K562 (cell line): ENCODE data around the gene R3HDM1. TPM values are rescaled to one million over a fixed set of nuclear protein-coding genes. Genes with fewer than 3 reads are reported as not detected.

Source experiments
- ATAC-seq: fragments of 200-7000 bp; cut with Tn5 transposase; 3 replicates; pipeline ENCODE4 v1.9.1; 2020; ENCODE audit warnings: moderate library complexity
- BruUV-seq: library from RNA; stranded (reverse); fragments of 400-500 nt; replicated peaks from 2 replicates; lab custom pipeline; 2021; lab: Mats Ljungman, UMichigan
- CTCF ChIA-PET: fragments of 300-600 bp; formaldehyde crosslinking; extraction: SDS; loops from one replicate; lab custom pipeline; 2021; ENCODE audit warnings: low intra/inter-chr PET ratio; lab: Yijun Ruan, JAX
- POLR2A ChIA-PET: fragments of 300-600, 350-650 bp; sonication (Branson Sonifier 250); formaldehyde crosslinking; extraction: SDS; loops from one replicate; lab custom pipeline; 2021; ENCODE audit warnings: antibody characterized with exemption, inconsistent platforms; lab: Yijun Ruan, JAX
- DNase-seq, 4 experiments: peaks; one replicate each; pipeline versions ENCODE4 v3.0.0 to v3.0.0-alpha.2; 2011 to 2018; ENCODE audit warnings: low spot score in 3 of 4, mixed read lengths in 3 of 4; ENCODE audit errors: extremely low read depth in 1 of 4
- FAIRE-seq: peaks from 2 replicates; lab custom pipeline; 2011; peaks lifted over from hg19 to GRCh38; lab: Jason Lieb, UNC
- H2AFZ ChIP-seq: 2 replicates; pipeline ENCODE4 v1.6.0; 2011; ENCODE audit warnings: low read depth, low read length, control low read depth, inconsistent platforms
- H3K27ac ChIP-seq: fragments of 200-600 bp; 3 replicates; pipeline ENCODE4 v1.8.0; 2011; ENCODE audit warnings: low read depth, mild to moderate bottlenecking, control low read depth, inconsistent platforms, low read length, moderate library complexity, mixed read lengths; ENCODE audit errors: extremely low read depth
- H3K27me3 ChIP-seq, 2 experiments: fragments of 300-600 bp in 1 of 2; 2 replicates in 1 of 2; 3 replicates in 1 of 2; pipeline versions ENCODE4 v1.6.0 to v1.8.0; 2011; ENCODE audit warnings: inconsistent platforms in 2 of 2, low read length in 2 of 2, mild to moderate bottlenecking in 1 of 2, mixed read lengths in 1 of 2, moderate library complexity in 1 of 2; ENCODE audit not compliant: control insufficient read depth in 2 of 2, insufficient read depth in 2 of 2
- H3K36me3 ChIP-seq: fragments of 300-600 bp; 3 replicates; pipeline ENCODE4 v1.8.0; 2011; ENCODE audit warnings: mild to moderate bottlenecking, low read length, inconsistent platforms; ENCODE audit not compliant: control insufficient read depth, insufficient read depth
- H3K4me1 ChIP-seq, 2 experiments: fragments of 200-600 bp in 1 of 2; replicated peaks in 1 of 2; 2 replicates in 1 of 2; 3 replicates in 1 of 2; pipeline versions ENCODE4 v1.5.1 to v1.8.0; 2011; ENCODE audit warnings: inconsistent platforms in 2 of 2, low read length in 2 of 2, mild to moderate bottlenecking in 1 of 2, mixed read lengths in 1 of 2, moderate library complexity in 1 of 2; ENCODE audit not compliant: control insufficient read depth in 2 of 2, insufficient read depth in 2 of 2
- H3K4me2 ChIP-seq: 2 replicates; pipeline ENCODE4 v1.6.1; 2011; ENCODE audit warnings: low read length, control low read depth, inconsistent platforms, mixed read lengths; ENCODE audit not compliant: insufficient read depth
- H3K4me3 ChIP-seq: fragments of 200-600 bp; sonication (generic), shearing (Covaris generic); 2 replicates; pipeline ENCODE4 v1.5.1; 2016; ENCODE audit warnings: control low read depth, inconsistent platforms
- H3K79me2 ChIP-seq: fragments of 200-600 bp; 3 replicates; pipeline ENCODE4 v1.8.0; 2011; ENCODE audit warnings: low read length, inconsistent platforms; ENCODE audit not compliant: control insufficient read depth, insufficient read depth
- H3K9ac ChIP-seq, 2 experiments: 2 replicates each; pipeline versions ENCODE4 v1.6.0 to v1.6.1; 2011; ENCODE audit warnings: low read depth in 2 of 2, low read length in 2 of 2, control low read depth in 1 of 2, inconsistent platforms in 1 of 2, mild to moderate bottlenecking in 1 of 2, mixed read lengths in 1 of 2; ENCODE audit not compliant: insufficient read depth in 1 of 2
- H3K9me1 ChIP-seq: one replicate; pipeline ENCODE4 v1.6.0; 2011; ENCODE audit warnings: inconsistent platforms, mild to moderate bottlenecking, low read length, moderate library complexity; ENCODE audit not compliant: control insufficient read depth, insufficient read depth
- H3K9me3 ChIP-seq: replicated peaks from 2 replicates; pipeline ENCODE4 v1.5.1; 2011; ENCODE audit warnings: low read depth, low read length, inconsistent platforms; ENCODE audit not compliant: control insufficient read depth, insufficient read depth
- H4K20me1 ChIP-seq: replicated peaks from 2 replicates; pipeline ENCODE4 v1.6.1; 2011; ENCODE audit warnings: low read length, inconsistent platforms, mixed read lengths; ENCODE audit not compliant: control insufficient read depth, insufficient read depth
- BCLAF1 ChIP-seq, 2 experiments: fragments of 450-650 bp in 1 of 2; IDR thresholded peaks; 2 replicates each; pipeline ENCODE4 v1.6.1; 2011 to 2017; ENCODE audit warnings: low read depth in 2 of 2, antibody characterized with exemption in 1 of 2, borderline replicate concordance in 1 of 2, low read length in 1 of 2, mild to moderate bottlenecking in 1 of 2, mixed read lengths in 1 of 2; ENCODE audit not compliant: control insufficient read depth in 1 of 2
- CEBPB ChIP-seq: fragments of 450-650 bp; IDR thresholded peaks from 2 replicates; pipeline ENCODE4 v1.6.1; 2016; ENCODE audit warnings: missing genetic modification characterization, missing compliant biosample characterization
- WGBS: fragments of 100-300 bp; shearing (Covaris generic); methylation state at CpG from one replicate; pipeline ENCODE4 v1.1.6; 2016; ENCODE audit warnings: low coverage, mixed read lengths; ENCODE audit not compliant: insufficient coverage; ENCODE audit errors: missing lambda C conversion rate; 5-methylcytosine and 5-hydroxymethylcytosine counted together
- in situ Hi-C: fragments of 300-500 bp; cut with MboI; formaldehyde crosslinking; loops from 4 replicates; pipeline ENCODE4 v1.15.0; 2018; ENCODE audit warnings: inconsistent platforms, mixed read lengths
- intact Hi-C: fragments of 100-400 bp; cut with micrococcal nuclease; formaldehyde crosslinking; loops from 2 replicates; pipeline ENCODE4 v1.14.2; 2022
- polyA plus RNA-seq, 8 experiments: library from polyadenylated mRNA; depleted of rRNA in 4 of 8; stranded (reverse) in 5 of 8; unstranded in 3 of 8; fragments of >200 nt; fragmentation: Nextera tagmentation in 2 of 8; fragmentation: Illumina TruSeq in 1 of 8; extraction: Ambion mirVana in 2 of 8; extraction: Trizol in 1 of 8; gene quantifications; 2 replicates each; pipeline versions ENCODE4 v1.2.1 to v1.2.3, GENCODE V29; 2011 to 2014; ENCODE audit warnings: inconsistent platforms in 1 of 8, missing spikeins in 1 of 8
- total RNA-seq, 7 experiments: library from RNA; depleted of rRNA in 6 of 7; stranded (reverse); fragments of >200 nt in 6 of 7; fragmentation: Illumina TruSeq in 2 of 7; extraction: Trizol in 2 of 7; gene quantifications; 2 replicates each; pipeline versions ENCODE4 v1.2.1 to v1.2.3, GENCODE V29; 2011 to 2021; ENCODE audit warnings: low replicate concordance in 1 of 7

The R3HDM1 gene
- total and polyA plus RNA-seq, 9 of the 15 experiments (the other 6 are each of a cell fraction or from before 2014, with no cell fraction given): 12.4 to 89.4 (median 31.0) TPM

DNA sequence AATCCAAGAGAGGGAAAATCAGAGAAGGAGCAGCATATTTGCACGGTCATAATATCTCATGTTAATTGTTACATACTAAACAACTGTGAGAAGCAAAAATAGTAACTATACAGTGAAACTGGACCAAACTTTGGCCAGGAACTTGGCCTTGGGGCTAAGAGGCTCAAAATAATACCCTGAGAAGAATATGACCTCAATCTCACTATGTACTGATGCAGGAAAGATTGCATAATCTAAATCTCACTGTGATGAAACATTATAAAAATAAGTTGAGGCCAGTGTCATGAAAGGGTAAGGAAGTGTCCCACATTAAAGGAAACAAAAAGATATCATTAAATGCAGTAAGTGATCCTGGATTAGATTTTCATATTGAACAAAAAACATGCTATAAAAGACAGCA lies 36.8 kb upstream of the R3HDM1 start:
- H3K9me3 ChIP-seq: no peaks in the 10 kb centered on the region
- H3K9ac ChIP-seq: no peak overlapping the region
- no peaks in the 10 kb centered on the region for H3K79me2 ChIP-seq
- intact Hi-C loops (no loop called here), in situ Hi-C loops (no loop called here)
- no peaks in the 10 kb centered on the region for H3K4me1 ChIP-seq
- no peak overlapping the region for H3K27ac ChIP-seq
- 43% methylated on average over 1 of the region's 1 CpG for WGBS
- ATAC-seq: no peak
- DNase-seq: no peak
- no peaks in the 10 kb centered on the region for H3K9me1 ChIP-seq
- no peaks in the 10 kb centered on the region for H4K20me1 ChIP-seq
- no peak for FAIRE-seq
- peaks cover 2% of the 10 kb centered on the region; the same call in 1 of the 3 replicates for H3K36me3 ChIP-seq
- H2AFZ ChIP-seq: no peak overlapping the region
- ChIA-PET CTCF (no interaction called here), POLR2A (no interaction called here)
- BruUV-seq: no TSS peak
- H3K27me3 ChIP-seq: no peaks in the 10 kb centered on the region
- TF ChIP-seq BCLAF1 (IDR thresholded peaks at IDR 0.05; ENCODE audit: borderline replicate concordance in 1 of 2, control insufficient read depth in 1 of 2, low read depth in 2 of 2, low read length in 1 of 2) (no peak), CEBPB (tag) (peak; percentile 39; the same call in 1 of the 2 replicates)
- TF ChIP-seq, all 486 proteins: peak for 1
- H3K4me2 ChIP-seq: no peak overlapping the region
- H3K4me3 ChIP-seq: no peak overlapping the region
